ENCODE data around the gene SPRED2. TPM values are rescaled to one million over a fixed set of nuclear protein-coding genes. Genes with fewer than 3 reads are reported as not detected.

Gene SPRED2
- total RNA-seq, 2 donors from 2014 or later: 5.6 to 9.6 TPM

DNA sequence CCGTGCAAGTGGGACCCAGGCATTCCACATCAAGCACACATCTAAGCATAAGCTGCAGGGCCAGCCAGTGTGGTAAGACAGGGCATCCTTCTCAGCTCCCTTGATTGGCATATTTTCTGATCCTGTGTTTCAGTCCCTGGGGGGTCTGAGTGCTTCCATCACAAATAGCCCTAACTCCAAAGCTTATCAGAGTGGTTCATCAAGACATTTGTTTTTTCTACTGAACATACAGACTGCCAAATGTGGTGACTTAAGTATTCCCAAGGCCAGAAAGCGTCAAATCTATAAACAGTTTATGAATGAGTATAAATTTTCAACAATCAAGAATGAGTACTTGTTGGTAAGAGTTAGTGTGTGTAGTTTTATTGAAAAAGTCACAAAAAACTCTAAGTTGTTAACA lies 18.8 kb downstream of the SPRED2 start:
- H3K36me3 Mint-ChIP-seq (ENCODE audit: low read depth): no peaks in the 10 kb centered on the region
- ATAC-seq (replicated peaks): no peak
- H3K9me3 Mint-ChIP-seq: no peaks in the 10 kb centered on the region
- no peaks in the 10 kb centered on the region for H3K27me3 Mint-ChIP-seq
- H3K4me1 Mint-ChIP-seq: peaks cover 10% of the 10 kb centered on the region
- H3K27ac Mint-ChIP-seq: no peak overlapping the region
- H3K4me3 Mint-ChIP-seq: no peak overlapping the region

DNA sequence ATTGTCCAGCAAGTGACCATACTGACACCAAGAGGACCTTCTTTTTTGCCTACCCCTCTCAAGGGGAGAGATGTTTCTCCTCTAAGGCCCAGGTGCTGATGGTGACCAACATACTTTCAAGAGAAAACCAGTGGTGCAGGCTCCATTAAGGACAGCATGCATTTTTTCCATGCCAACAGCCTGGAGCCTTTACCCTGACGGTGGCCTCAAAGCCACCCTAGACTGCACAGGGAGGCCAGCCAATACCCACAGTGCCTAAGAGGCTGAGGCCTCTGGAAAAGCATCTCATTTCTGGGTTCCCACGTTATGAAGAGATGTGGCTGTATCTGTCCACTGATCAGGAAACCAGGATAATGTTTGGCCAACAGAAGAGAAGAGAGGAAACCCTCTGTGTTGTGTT lies 19.3 kb downstream of the SPRED2 start:
- peaks cover 7% of the 10 kb centered on the region for H3K4me1 Mint-ChIP-seq
- H3K27ac Mint-ChIP-seq: no peak overlapping the region
- no peaks in the 10 kb centered on the region for H3K27me3 Mint-ChIP-seq
- H3K36me3 Mint-ChIP-seq (ENCODE audit: low read depth): no peaks in the 10 kb centered on the region
- no peaks in the 10 kb centered on the region for H3K9me3 Mint-ChIP-seq
- no peak overlapping the region for H3K4me3 Mint-ChIP-seq
- ATAC-seq (replicated peaks): no peak

DNA sequence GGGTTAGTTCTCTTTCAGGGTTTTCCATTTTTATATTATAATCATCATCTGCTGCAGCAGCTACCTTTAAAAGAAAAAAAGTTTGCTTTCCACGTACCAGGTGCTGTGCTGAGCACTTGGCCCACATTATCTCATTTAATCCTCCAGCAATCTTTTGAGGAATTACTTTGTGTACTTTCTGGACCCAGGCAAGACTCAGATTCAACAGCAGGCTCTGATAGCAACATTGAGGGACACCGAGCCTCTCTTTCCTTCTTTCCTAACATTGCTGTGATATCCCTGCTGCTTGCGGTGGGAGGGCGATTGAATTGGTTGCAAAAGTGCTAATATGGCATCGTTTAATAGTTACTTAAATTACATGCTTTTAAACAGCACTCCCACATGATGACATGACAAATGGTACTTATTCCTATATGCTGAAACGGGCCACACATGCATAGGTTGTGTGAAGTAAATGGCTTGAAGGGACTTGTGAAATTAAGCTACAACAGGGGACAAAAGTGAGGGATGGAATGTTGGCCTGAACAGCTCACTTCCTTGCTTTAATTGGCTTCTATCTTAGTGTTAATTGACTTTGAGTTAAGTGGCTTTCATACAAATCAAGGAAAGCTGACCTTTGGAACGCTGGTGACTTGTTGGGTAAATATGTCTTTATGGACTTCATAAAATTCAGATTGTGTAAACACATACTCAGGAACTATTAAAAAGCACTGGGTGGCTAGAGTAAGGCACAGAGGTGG lies 21.2 kb downstream of the SPRED2 start:
- H3K4me1 Mint-ChIP-seq: no peaks in the 10 kb centered on the region
- H3K27me3 Mint-ChIP-seq: no peaks in the 10 kb centered on the region
- no peaks in the 10 kb centered on the region for H3K36me3 Mint-ChIP-seq (ENCODE audit: low read depth)
- no peak overlapping the region for H3K4me3 Mint-ChIP-seq
- H3K9me3 Mint-ChIP-seq: no peaks in the 10 kb centered on the region
- ATAC-seq (replicated peaks): no peak
- no peak overlapping the region for H3K27ac Mint-ChIP-seq

DNA sequence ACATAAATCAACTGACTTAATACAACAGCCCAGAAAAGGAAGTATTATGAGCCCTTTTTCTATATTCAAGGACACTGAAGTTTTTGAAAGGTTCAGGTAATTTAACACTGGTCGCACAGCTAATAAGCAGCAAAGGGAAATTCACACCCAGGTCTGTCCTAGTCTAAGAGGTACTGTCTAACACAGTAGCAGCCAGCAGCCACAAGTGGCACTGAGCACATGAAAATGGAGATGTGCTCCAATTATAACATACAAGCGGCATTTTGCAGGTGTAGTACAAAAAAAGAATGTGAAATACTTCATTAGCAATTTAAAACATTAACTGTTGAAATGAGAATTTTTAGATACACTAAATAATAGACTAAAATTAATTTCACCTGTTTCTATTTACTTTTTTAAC lies 23.4 kb downstream of the SPRED2 start:
- Mint-ChIP-seq H3K9me3 (no peaks in the 10 kb centered on the region), H3K4me1 (no peaks in the 10 kb centered on the region), H3K4me3 (no peak overlapping the region), H3K36me3 (ENCODE audit: low read depth) (no peaks in the 10 kb centered on the region), H3K27ac (no peak overlapping the region), H3K27me3 (no peaks in the 10 kb centered on the region)
- ATAC-seq (replicated peaks): no peak

DNA sequence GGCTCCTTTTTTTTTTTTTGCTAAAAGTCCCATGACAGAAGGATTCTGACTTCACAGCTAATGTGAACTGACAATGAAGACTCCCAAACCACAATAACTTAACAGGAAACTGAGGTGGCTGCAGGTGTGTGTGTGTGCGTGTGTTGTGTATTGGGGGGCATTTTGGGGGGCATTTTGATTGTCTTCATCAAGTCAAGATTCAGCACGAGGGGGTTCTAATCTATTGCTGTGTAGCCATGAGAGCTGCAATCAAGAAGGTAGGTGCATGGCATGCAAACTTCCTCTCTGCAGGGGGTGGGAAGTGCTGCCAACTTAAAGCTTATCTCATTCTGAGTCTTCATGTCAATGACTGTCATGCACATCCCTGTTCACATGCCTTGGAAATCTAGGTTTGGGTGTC lies 25.2 kb downstream of the SPRED2 start:
- no peak overlapping the region for H3K4me3 Mint-ChIP-seq
- no peak for ATAC-seq (replicated peaks)
- H3K9me3 Mint-ChIP-seq: no peaks in the 10 kb centered on the region
- no peak overlapping the region for H3K27ac Mint-ChIP-seq
- no peaks in the 10 kb centered on the region for H3K27me3 Mint-ChIP-seq
- H3K4me1 Mint-ChIP-seq: no peaks in the 10 kb centered on the region
- no peaks in the 10 kb centered on the region for H3K36me3 Mint-ChIP-seq (ENCODE audit: low read depth)

DNA sequence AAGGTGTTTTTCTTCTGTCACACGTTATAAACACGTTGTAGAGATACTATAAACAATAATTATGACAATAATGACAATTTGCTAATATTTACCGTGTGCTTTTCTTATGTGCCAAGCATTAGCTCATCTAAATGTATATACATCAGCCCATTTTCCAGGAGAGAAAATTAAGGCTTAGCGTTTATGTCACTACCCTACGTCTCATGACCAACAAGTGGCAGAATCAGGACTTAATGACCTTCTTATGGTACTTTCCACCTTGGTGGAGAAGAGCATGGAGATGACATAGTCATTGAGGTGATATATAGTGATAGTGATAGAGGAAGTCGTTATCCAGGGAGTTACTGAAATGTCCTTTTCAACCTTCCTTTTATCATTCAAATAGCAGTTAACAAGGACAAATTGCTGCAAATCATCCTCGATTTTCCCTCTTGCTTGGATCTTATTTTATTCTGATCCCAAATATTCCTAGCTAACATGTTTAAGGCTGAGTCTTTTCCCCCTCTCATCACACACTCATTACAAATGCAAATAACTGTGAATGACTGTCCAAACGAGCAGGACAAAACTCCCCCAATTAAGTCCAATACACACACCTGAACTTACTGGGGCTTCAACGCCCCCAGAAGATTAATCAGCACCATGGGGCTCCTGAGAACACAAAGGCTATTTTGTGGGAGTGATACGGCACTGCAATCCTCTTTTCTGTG lies 27.3 kb downstream of the SPRED2 start:
- H3K27ac Mint-ChIP-seq: no peak overlapping the region
- no peaks in the 10 kb centered on the region for H3K36me3 Mint-ChIP-seq (ENCODE audit: low read depth)
- ATAC-seq (replicated peaks): no peak
- H3K27me3 Mint-ChIP-seq: no peaks in the 10 kb centered on the region
- H3K4me1 Mint-ChIP-seq: no peaks in the 10 kb centered on the region
- H3K9me3 Mint-ChIP-seq: no peaks in the 10 kb centered on the region
- H3K4me3 Mint-ChIP-seq: no peak overlapping the region

DNA sequence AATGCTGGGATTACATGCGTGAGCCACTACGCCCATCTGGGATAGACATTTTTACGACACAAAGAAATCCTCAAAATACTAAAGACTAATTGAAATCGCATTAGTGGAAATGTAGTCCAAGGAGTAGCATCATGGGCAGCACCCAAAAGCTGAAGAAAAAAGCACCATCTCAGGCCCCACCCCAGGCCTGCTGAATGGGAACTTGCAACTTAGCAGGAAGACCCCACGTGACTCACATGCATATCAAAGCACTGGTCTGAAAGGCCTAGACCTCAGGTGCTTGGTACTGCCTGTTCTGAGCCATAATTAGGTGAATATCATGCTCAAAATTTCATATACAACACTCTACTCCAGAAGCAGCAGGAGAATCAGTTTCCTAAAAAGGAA lies 28.9 kb downstream of the SPRED2 start:
- ATAC-seq (replicated peaks): no peak
- H3K27me3 Mint-ChIP-seq: no peaks in the 10 kb centered on the region
- H3K27ac Mint-ChIP-seq: no peak overlapping the region
- no peak overlapping the region for H3K4me3 Mint-ChIP-seq
- H3K4me1 Mint-ChIP-seq: no peaks in the 10 kb centered on the region
- H3K36me3 Mint-ChIP-seq (ENCODE audit: low read depth): no peaks in the 10 kb centered on the region
- H3K9me3 Mint-ChIP-seq: no peaks in the 10 kb centered on the region

DNA sequence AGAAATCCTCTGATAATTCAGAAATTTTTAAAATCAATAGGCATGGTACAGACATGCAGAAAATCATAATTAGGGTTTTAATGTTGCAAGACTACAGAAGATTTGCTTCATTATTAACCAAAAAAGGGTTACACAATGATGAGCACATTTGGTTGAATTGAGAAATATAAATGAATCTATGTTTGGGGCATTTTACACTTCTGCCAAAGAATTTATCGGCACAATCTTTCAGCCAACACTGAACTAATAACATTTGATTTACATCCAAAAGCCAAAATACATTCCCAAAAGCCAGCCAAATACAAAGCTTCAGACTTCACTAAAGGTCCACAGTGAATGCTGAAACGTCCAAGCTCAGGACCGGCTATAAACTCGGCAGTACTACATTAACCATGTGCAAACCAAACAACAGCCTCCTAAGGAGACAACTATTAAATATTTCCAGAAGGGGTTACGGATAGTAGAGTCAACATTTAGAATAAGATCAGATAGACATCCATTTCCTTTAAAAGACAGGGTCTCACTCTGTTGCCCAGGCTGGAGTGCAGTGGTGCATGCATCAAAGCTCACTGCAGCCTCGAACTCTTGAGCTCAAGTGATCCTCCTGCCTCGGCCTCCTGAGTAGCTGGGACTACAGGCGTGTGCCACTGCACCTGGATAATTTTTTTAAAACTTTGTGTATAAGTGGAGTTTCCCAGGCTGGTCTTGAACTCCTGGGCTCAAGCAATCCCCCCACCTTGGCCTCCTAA lies 29.4 kb downstream of the SPRED2 start:
- H3K27me3 Mint-ChIP-seq: no peaks in the 10 kb centered on the region
- H3K4me1 Mint-ChIP-seq: no peaks in the 10 kb centered on the region
- H3K36me3 Mint-ChIP-seq (ENCODE audit: low read depth): no peaks in the 10 kb centered on the region
- no peaks in the 10 kb centered on the region for H3K9me3 Mint-ChIP-seq
- ATAC-seq (replicated peaks): no peak
- H3K4me3 Mint-ChIP-seq: no peak overlapping the region
- H3K27ac Mint-ChIP-seq: no peak overlapping the region

DNA sequence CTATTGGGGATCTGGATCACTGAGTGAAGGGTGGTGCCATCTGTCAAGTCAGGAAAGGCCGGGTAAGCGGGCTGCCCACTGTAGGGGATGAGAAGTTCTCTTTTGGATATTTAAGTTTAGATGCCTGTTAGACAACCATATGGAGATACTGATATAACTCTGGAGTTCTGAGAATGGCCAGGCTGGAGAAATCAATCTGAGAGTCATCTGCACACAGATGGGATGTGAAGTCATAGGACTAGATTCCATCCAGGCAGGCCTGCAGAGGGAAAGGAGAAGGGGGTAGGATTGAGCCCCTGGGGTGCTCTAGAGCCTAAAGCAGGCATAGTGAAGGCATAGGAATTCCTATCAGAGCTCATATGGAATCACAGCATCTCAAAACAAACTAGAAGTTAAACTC lies 30.1 kb downstream of the SPRED2 start:
- Mint-ChIP-seq H3K27ac (no peak overlapping the region), H3K4me1 (peaks cover 3% of the 10 kb centered on the region), H3K36me3 (ENCODE audit: low read depth) (no peaks in the 10 kb centered on the region), H3K4me3 (no peak overlapping the region), H3K27me3 (no peaks in the 10 kb centered on the region), H3K9me3 (no peaks in the 10 kb centered on the region)
- ATAC-seq (replicated peaks): no peak

DNA sequence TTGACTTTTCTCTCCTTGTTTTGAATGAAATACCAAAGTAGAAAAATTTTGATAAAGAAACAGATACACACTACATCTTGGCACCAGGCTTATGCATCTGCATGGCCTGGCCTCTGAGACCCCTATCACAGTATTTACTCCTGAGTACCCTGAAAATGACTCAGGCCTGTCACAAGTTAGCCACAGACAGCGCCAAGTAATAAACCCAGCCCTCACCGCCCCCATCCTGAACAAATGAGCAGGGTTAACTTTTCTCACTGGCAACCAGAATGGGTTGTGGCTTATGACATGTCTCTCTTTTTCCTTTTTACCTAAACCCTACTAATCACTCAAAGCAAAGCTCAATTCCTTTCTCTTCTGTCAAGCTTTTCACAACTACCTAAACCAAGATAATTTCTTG lies 35.3 kb downstream of the SPRED2 start:
- no peak overlapping the region for H3K27ac Mint-ChIP-seq
- H3K4me3 Mint-ChIP-seq: no peak overlapping the region
- peak; percentile 97 for ATAC-seq (replicated peaks)
- peaks cover 11% of the 10 kb centered on the region for H3K4me1 Mint-ChIP-seq
- H3K9me3 Mint-ChIP-seq: no peaks in the 10 kb centered on the region
- H3K27me3 Mint-ChIP-seq: peaks cover 4% of the 10 kb centered on the region
- H3K36me3 Mint-ChIP-seq (ENCODE audit: low read depth): no peaks in the 10 kb centered on the region

DNA sequence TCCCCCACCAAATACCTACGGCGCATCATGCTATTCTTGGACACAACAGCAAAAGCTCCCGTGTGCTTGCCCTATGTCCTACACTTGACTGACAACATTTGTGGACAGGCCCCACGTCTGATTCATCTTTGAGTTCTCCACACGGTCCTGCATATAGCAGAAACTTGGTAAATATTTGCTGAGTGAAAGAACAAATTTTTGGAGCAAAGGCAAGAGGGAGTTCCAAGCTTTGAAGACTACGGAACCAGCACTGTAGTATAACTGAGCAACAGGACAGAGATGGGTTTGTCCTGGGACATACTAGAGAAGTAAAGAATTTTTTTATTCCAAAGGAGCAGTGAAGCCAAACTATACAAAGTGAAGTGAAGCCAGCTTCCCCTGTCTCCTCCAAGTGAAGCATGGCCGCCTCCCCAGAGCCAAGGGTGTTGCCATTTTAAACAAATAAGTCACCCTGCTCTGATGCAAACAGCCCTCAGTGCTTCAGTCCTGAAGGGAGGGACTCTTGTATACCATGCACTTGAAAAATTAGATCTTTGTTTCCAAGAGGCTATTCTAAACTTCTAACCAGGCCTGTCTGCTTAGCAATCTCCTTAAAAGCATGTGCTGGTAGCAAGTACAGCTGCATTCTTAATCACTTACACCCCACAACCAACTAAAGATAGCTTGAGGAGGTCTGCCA lies 35.9 kb downstream of the SPRED2 start:
- H3K4me3 Mint-ChIP-seq: no peak overlapping the region
- peaks cover 4% of the 10 kb centered on the region for H3K27me3 Mint-ChIP-seq
- no peak for ATAC-seq (replicated peaks)
- peaks cover 11% of the 10 kb centered on the region for H3K4me1 Mint-ChIP-seq
- no peaks in the 10 kb centered on the region for H3K36me3 Mint-ChIP-seq (ENCODE audit: low read depth)
- H3K9me3 Mint-ChIP-seq: no peaks in the 10 kb centered on the region
- H3K27ac Mint-ChIP-seq: no peak overlapping the region

DNA sequence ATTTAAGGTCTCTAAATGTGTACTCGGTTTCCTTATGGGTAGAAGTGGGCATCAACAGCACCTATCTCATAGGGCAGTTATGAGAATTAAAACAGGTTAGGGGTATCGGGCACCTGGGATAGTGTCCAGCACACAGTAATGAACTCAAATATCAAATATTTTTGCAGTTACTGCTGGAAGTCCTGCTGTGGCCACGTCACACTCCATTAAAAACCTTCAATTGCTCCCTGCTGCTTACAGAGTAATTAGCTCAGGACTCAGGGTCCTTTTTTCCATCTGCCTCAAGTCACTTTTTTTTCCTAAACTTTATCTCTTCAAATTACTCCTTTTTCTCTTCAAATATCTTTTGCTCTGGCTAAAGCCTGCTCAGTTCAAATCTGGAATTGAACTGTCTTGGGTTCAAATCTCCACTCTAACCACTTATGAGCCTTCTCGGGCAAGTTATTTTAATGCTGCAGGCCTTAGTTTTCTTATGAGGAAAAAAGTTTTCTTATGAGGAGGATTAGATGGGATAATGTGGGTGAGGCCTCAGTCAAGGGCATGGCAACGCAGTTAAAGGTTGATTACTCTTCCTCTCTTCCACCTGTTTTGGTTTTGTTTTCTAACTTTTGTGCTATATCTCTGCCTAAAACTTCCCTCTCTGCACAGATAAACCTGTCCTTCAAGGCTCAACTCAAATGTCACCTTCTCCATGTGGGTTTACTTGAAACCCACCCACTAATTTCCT lies 36.6 kb downstream of the SPRED2 start:
- Mint-ChIP-seq H3K9me3 (no peaks in the 10 kb centered on the region), H3K4me3 (no peak overlapping the region), H3K27ac (no peak overlapping the region), H3K36me3 (ENCODE audit: low read depth) (no peaks in the 10 kb centered on the region), H3K4me1 (peaks cover 11% of the 10 kb centered on the region), H3K27me3 (peaks cover 4% of the 10 kb centered on the region)
- no peak for ATAC-seq (replicated peaks)

DNA sequence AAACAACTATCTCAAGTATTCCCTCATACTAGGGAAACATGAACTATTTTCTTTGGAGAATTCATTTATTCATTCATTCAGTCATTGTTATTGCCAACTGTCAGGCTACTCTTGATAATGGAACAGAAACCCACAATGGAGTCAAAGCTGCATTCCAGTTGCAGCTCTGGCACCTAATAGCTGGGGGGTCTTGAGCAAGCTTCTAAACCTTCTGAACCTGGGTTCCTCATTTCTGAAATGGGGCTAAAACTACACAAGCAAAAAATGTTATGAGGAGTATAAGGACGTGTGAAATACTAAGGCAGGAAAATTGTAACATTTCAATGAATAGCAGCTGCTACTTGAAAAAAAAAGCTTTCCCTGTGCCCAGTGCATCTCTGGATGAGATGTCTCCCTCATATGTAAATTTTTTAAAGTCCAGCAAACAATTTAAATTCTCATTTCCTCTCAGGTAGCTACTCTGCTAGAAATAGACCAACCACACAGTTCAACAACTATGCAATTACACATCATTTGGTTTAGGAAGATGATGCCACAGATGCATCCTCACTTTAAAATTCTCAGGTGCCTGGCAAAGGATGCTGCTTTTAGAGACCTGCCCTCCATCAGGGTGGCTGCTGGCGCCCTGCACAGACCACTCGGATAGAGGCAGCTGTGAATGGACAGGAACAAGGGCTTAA lies 38.5 kb downstream of the SPRED2 start:
- Mint-ChIP-seq H3K9me3 (no peaks in the 10 kb centered on the region), H3K27me3 (peaks cover 4% of the 10 kb centered on the region), H3K4me3 (no peak overlapping the region), H3K4me1 (peaks cover 16% of the 10 kb centered on the region), H3K27ac (no peak overlapping the region), H3K36me3 (ENCODE audit: low read depth) (no peaks in the 10 kb centered on the region)
- no peak for ATAC-seq (replicated peaks)

DNA sequence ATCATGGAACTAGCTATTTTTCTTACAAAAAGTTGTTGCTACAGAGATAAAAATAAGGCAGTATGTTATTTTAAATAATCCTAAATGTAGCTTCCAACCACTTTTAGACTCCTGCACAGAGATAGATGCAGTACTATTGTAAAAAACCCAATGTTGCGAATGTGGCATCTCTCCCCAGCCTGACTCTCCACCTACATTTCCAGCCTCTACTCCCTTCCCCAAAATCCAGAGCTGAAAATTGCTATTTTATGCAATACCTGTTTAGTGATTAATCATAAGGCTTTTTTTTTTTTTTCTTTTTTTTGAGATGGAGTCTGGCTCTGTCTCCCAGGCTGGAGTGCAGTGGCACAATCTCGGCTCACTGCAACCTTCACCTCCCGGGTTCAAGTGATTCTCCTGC lies 39.4 kb downstream of the SPRED2 start:
- no peaks in the 10 kb centered on the region for H3K36me3 Mint-ChIP-seq (ENCODE audit: low read depth)
- H3K4me1 Mint-ChIP-seq: peaks cover 16% of the 10 kb centered on the region
- ATAC-seq (replicated peaks): no peak
- no peaks in the 10 kb centered on the region for H3K9me3 Mint-ChIP-seq
- H3K4me3 Mint-ChIP-seq: no peak overlapping the region
- H3K27ac Mint-ChIP-seq: no peak overlapping the region
- peaks cover 4% of the 10 kb centered on the region for H3K27me3 Mint-ChIP-seq
